Measurements from ENCODE around the gene UNG.

The UNG gene

GRCh38 chr12:109147954-109148353, 50.6 kb downstream of the UNG start:
- Histone ChIP-seq H3K4me3 (ENCODE audit: low read depth, low read length) (no peak overlapping the region), H3K27me3 (replicated peaks) (peaks cover 2% of the 10 kb centered on the region), H3K27ac (no peak overlapping the region), H3K36me3 (replicated peaks) (no peaks in the 10 kb centered on the region)
- TF ChIP-seq CTCF (IDR thresholded peaks at IDR 0.05; ENCODE audit: low read depth, low read length, missing control alignments): no peak
- DNase-seq: no peak
- in situ Hi-C loops (cut with HindIII; ENCODE audit: low pct_ligation_motif_present, low sequenced_read_pairs): no loop called here

GRCh38 chr12:109150124-109150640, 52.8 kb downstream of the UNG start:
- H3K27me3 ChIP-seq (replicated peaks): peaks cover 2% of the 10 kb centered on the region
- no peak for TF ChIP-seq CTCF (IDR thresholded peaks at IDR 0.05; ENCODE audit: low read depth, low read length, missing control alignments)
- no peaks in the 10 kb centered on the region for H3K36me3 ChIP-seq (replicated peaks)
- no peak overlapping the region for H3K4me3 ChIP-seq (ENCODE audit: low read depth, low read length)
- DNase-seq: no peak
- in situ Hi-C loops (cut with HindIII; ENCODE audit: low pct_ligation_motif_present, low sequenced_read_pairs): no loop called here
- no peak overlapping the region for H3K27ac ChIP-seq

- DNase-seq: no peak
- no peak overlapping the region for H3K4me3 ChIP-seq (ENCODE audit: low read depth, low read length)
- peaks cover 2% of the 10 kb centered on the region for H3K27me3 ChIP-seq (replicated peaks)
- in situ Hi-C loops (cut with HindIII; ENCODE audit: low pct_ligation_motif_present, low sequenced_read_pairs): no loop called here
- no peaks in the 10 kb centered on the region for H3K36me3 ChIP-seq (replicated peaks)
- no peak for TF ChIP-seq CTCF (IDR thresholded peaks at IDR 0.05; ENCODE audit: low read depth, low read length, missing control alignments)
- no peak overlapping the region for H3K27ac ChIP-seq
Measured at GRCh38 chr12:109151457-109151856, 54.1 kb downstream of the UNG start.

- TF ChIP-seq CTCF (IDR thresholded peaks at IDR 0.05; ENCODE audit: low read depth, low read length, missing control alignments): no peak
- no peak for DNase-seq
- in situ Hi-C loops (cut with HindIII; ENCODE audit: low pct_ligation_motif_present, low sequenced_read_pairs): no loop called here
- Histone ChIP-seq H3K27me3 (replicated peaks) (peaks cover 2% of the 10 kb centered on the region), H3K4me3 (ENCODE audit: low read depth, low read length) (peak overlapping the region; percentile 63), H3K27ac (no peak overlapping the region), H3K36me3 (replicated peaks) (no peaks in the 10 kb centered on the region)
Measured at GRCh38 chr12:109153821-109154441, 56.5 kb downstream of the UNG start.

GRCh38 chr12:109154451-109155438, 57.3 kb downstream of the UNG start:
- Histone ChIP-seq H3K27me3 (replicated peaks) (peaks cover 2% of the 10 kb centered on the region), H3K27ac (no peak overlapping the region), H3K36me3 (replicated peaks) (no peaks in the 10 kb centered on the region), H3K4me3 (ENCODE audit: low read depth, low read length) (peak overlapping the region; percentile 63)
- in situ Hi-C loops (cut with HindIII; ENCODE audit: low pct_ligation_motif_present, low sequenced_read_pairs): no loop called here
- DNase-seq: peak; percentile 36
- no peak for TF ChIP-seq CTCF (IDR thresholded peaks at IDR 0.05; ENCODE audit: low read depth, low read length, missing control alignments)

All from brain microvascular endothelial cell (primary cell).